ENCODE results near the gene SIGLEC14.

GRCh38 chr19:51690454-51691073 is 43.9 kb upstream of the SIGLEC14 start:
- no peak for TF ChIP-seq CTCF (IDR thresholded peaks at IDR 0.05; ENCODE audit: extremely low read depth in 1 of 2, insufficient read depth in 1 of 2, low read depth in 1 of 2, low read length in 2 of 2)
- no peak for TF ChIP-seq POLR2AphosphoS5 (IDR thresholded peaks at IDR 0.05; ENCODE audit: insufficient read depth, low read depth, low read length)
- no peak for TF ChIP-seq POLR2A (IDR thresholded peaks at IDR 0.05; ENCODE audit: low read depth, low read length)
- TF ChIP-seq JUN (IDR thresholded peaks at IDR 0.05; ENCODE audit: borderline replicate concordance, insufficient read depth, insufficient read length, low read depth) = no peak
- TF ChIP-seq EZH2 (IDR thresholded peaks at IDR 0.05; ENCODE audit: borderline replicate concordance, low read depth, low read length, severe bottlenecking) = no peak
